GM23248 (cell line): Measurements from ENCODE around the gene FAM81A.

ENCODE experiments used
- EZH2 ChIP-seq: fragments of 200-600 bp; sonication (generic); IDR thresholded peaks from 2 replicates; pipeline ENCODE4 v1.6.1; 2018; ENCODE audit warnings: antibody characterized with exemption, mild to moderate bottlenecking; ENCODE audit not compliant: insufficient read depth, poor library complexity, severe bottlenecking
- EZH2phosphoT487 ChIP-seq: fragments of 200-600 bp; sonication (generic); IDR thresholded peaks from 2 replicates; pipeline ENCODE4 v1.6.1; 2018; ENCODE audit warnings: antibody characterized with exemption, moderate library complexity, mild to moderate bottlenecking, low read depth; ENCODE audit not compliant: insufficient read depth

DNA sequence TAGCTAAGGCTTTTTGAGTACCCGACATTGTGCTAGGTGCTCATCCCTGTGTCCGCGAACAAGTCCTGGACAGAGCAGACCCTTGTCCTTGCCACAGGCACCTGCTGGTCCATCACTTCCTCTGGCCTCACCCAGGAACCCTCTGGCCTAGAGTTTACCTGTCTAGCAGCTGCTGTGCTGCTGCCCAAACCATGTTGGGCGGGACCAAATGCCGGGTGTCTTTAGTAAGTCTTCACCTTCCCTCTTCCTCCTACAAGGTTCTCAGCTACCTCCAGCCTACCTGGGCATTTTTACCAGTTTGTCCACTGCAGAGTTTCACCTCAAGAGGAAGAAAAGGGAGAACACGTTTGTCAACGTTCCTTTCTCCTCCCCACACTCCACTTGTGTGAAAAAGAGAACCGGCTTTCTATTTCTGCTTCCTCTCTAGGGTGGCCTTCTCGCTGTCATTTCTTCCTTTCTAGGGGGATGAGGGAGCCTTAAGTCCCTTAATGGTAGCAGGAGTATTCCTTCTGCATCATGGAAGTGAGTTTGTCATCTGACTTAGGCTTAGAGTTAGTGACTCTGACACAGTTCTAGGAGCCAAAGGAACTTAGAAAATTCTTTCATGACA is 93.2 kb downstream of the FAM81A start:
- TF ChIP-seq EZH2, result no peak
- TF ChIP-seq EZH2phosphoT487, result no peak
